ENCODE measurements around the gene SKI. TPM values are rescaled to one million over a fixed set of nuclear protein-coding genes. Genes with fewer than 3 reads are reported as not detected.

Gene SKI
- total and polyA plus RNA-seq, 2 experiments from 2014 or later = 9.3 to 66.8 TPM

DNA sequence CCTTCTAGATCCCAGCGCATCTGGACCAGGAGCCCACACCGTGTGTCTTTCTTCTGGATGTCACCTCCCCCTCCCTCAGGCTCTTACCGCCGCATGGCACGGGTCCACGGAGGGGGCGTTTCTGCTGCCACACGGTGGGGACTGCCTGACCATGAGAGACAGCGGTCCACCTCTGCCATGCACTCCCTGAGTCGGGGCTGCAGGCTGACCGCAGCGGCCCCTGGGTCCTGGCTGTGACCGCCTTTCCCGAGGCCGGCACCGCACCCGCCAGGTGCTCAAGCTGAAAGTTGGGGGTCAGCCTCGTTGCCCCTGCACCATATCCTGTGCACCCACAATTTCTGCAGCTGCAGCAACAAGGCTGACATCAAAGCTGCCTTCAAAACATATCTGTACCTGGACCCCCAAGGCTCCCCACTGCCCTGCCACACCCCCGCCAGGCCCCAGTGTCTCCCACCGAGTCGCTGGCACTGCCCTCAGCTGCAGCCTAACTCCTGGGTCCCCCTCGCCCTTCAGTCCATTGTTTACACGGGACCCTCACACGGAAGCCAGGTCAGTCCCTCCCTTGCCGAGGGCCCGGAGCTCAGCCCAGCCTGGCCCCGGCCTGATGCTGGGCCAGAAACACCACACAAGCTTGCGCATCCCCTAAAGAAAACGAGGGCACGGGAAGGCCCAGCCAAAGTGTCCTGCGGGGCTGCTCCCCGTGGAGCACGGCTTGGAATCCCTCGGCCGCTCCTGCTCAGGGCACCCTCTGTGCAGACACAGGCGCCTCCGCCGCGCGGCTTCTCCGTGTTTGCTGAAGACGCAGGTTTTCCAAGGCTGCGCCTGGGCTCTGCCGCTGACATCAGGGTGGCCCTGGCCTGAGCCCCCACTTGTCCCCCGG is 111.3 kb downstream of the SKI start:
- Histone ChIP-seq H3F3A (replicated peaks; ENCODE audit: low read depth) (no peaks in the 10 kb centered on the region), H3K27me3 (ENCODE audit: insufficient read depth) (no peaks in the 10 kb centered on the region), H4K20me1 (replicated peaks; ENCODE audit: insufficient read depth) (no peaks in the 10 kb centered on the region), H3K4me1 (ENCODE audit: insufficient read depth) (no peaks in the 10 kb centered on the region), H3K79me2 (replicated peaks; ENCODE audit: insufficient read depth) (no peaks in the 10 kb centered on the region), H3K4me2 (no peak overlapping the region), H3K9me2 (ENCODE audit: insufficient read depth) (no peaks in the 10 kb centered on the region), H3K36me3 (ENCODE audit: insufficient read depth) (no peaks in the 10 kb centered on the region), H3K27ac (ENCODE audit: low read depth) (no peak overlapping the region), H2AFZ (no peak overlapping the region), H3K4me3 (no peak overlapping the region)
- no peaks in the 10 kb centered on the region; the same call in 2 of the 3 replicates for H3K9me3 Mint-ChIP-seq
- DNase-seq (ENCODE audit: low spot score) (no peak), ATAC-seq (no peak)
- no peaks in the 10 kb centered on the region for H3K36me3 Mint-ChIP-seq (ENCODE audit: low read depth)
- no peak for TF ChIP-seq REST (IDR thresholded peaks at IDR 0.05; ENCODE audit: unreplicated experiment)
- TF ChIP-seq ZNF331 (CRISPR knock-in tag; IDR thresholded peaks at IDR 0.05; ENCODE audit: low read depth) = no peak
- TF ChIP-seq CREB1 (CRISPR knock-in tag; IDR thresholded peaks at IDR 0.05; ENCODE audit: low read depth) = no peak
- no peak for TF ChIP-seq ETS1 (IDR thresholded peaks at IDR 0.05)
- TF ChIP-seq STAT1 (IDR thresholded peaks at IDR 0.05; ENCODE audit: unreplicated experiment) = no peak
- TF ChIP-seq EZH2phosphoT487 (IDR thresholded peaks at IDR 0.05; ENCODE audit: unreplicated experiment) = no peak
- H3K4me1 Mint-ChIP-seq = no peaks in the 10 kb centered on the region
- peaks cover 8% of the 10 kb centered on the region for H3K27me3 Mint-ChIP-seq (ENCODE audit: insufficient read depth, low read depth, poor library complexity)
- no peak overlapping the region for H3K27ac Mint-ChIP-seq
- H3K4me3 Mint-ChIP-seq = no peak overlapping the region

DNA sequence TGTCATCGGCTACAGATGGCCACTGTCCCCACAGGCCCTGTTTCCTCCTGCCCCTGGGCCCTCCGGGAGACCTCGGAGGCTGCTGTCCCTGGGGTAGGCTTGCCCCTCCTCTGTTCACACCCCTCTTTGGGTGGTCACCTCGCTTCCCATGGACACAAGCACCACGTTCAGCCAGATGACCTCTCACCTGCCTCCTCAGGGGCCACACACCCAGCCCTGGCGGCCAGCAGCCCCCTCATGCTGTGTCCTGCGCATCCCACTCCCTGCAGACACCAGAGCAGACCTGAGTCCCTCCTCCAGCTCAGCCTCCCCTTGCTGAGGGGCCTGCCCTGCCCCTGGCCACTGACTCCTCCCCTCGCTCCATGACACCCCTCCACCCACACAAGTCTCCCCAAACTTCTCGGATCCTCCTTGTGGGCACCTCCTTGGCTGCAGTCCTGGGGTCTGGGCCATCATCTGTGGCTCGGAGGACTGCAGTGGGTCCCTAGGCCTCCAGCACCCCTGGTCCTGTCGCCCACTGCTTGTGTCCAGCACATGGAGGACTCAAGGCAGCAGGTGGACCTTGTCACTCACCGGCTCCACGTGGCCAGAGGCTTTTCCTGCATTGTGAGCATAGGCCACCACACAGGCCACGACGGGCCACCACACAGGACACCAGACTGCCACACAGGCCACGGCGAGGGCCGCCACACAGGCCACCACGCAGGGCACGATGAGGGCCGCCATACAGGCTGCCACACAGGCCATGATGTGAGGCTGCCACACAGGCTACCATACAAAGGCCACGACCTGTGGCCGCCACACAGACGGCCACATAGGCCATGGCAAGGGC is 112.2 kb downstream of the SKI start:
- H3K4me3 ChIP-seq = no peak overlapping the region
- no peaks in the 10 kb centered on the region for H3K9me2 ChIP-seq (ENCODE audit: insufficient read depth)
- H3F3A ChIP-seq (replicated peaks; ENCODE audit: low read depth) = no peaks in the 10 kb centered on the region
- no peak overlapping the region for H3K27ac Mint-ChIP-seq
- H3K36me3 Mint-ChIP-seq (ENCODE audit: low read depth) = no peaks in the 10 kb centered on the region
- H3K79me2 ChIP-seq (replicated peaks; ENCODE audit: insufficient read depth) = no peaks in the 10 kb centered on the region
- H3K9me3 Mint-ChIP-seq = no peaks in the 10 kb centered on the region; the same call in 2 of the 3 replicates
- no peak overlapping the region for H3K27ac ChIP-seq (ENCODE audit: low read depth)
- DNase-seq (ENCODE audit: low spot score) = no peak
- no peak overlapping the region for H2AFZ ChIP-seq
- H3K27me3 Mint-ChIP-seq (ENCODE audit: insufficient read depth, low read depth, poor library complexity) = peaks cover 5% of the 10 kb centered on the region
- no peaks in the 10 kb centered on the region for H3K27me3 ChIP-seq (ENCODE audit: insufficient read depth)
- TF ChIP-seq EZH2 (IDR thresholded peaks at IDR 0.05; ENCODE audit: low read depth, unreplicated experiment) = no peak
- TF ChIP-seq ZNF331 (CRISPR knock-in tag; IDR thresholded peaks at IDR 0.05; ENCODE audit: low read depth) = no peak
- no peak for TF ChIP-seq STAT1 (IDR thresholded peaks at IDR 0.05; ENCODE audit: unreplicated experiment)
- TF ChIP-seq POLR2AphosphoS5 (IDR thresholded peaks at IDR 0.05; ENCODE audit: low read depth) = no peak
- TF ChIP-seq ZNF114 (CRISPR knock-in tag; IDR thresholded peaks at IDR 0.05) = no peak
- H3K4me3 Mint-ChIP-seq = no peak overlapping the region
- no peaks in the 10 kb centered on the region for H3K4me1 Mint-ChIP-seq
- no peaks in the 10 kb centered on the region for H3K36me3 ChIP-seq (ENCODE audit: insufficient read depth)
- ATAC-seq = no peak
- H4K20me1 ChIP-seq (replicated peaks; ENCODE audit: insufficient read depth) = no peaks in the 10 kb centered on the region
- H3K4me2 ChIP-seq = no peak overlapping the region
- H3K4me1 ChIP-seq (ENCODE audit: insufficient read depth) = no peaks in the 10 kb centered on the region

All from GM23338 (cell line).